Embryonic facial prominence (tissue), 1 donor: ENCODE data around the gene GPR89B.
"Not testable (repeated sequence)": the region's sequence is repeated elsewhere in the genome, so short reads cannot be mapped to it uniquely, and the experiment has no call there.

Source experiments
- DNase-seq: peaks from one replicate; pipeline ENCODE4 v3.0.0-alpha.2; 2016; ENCODE audit errors: extremely low spot score

Gene GPR89B

DNA sequence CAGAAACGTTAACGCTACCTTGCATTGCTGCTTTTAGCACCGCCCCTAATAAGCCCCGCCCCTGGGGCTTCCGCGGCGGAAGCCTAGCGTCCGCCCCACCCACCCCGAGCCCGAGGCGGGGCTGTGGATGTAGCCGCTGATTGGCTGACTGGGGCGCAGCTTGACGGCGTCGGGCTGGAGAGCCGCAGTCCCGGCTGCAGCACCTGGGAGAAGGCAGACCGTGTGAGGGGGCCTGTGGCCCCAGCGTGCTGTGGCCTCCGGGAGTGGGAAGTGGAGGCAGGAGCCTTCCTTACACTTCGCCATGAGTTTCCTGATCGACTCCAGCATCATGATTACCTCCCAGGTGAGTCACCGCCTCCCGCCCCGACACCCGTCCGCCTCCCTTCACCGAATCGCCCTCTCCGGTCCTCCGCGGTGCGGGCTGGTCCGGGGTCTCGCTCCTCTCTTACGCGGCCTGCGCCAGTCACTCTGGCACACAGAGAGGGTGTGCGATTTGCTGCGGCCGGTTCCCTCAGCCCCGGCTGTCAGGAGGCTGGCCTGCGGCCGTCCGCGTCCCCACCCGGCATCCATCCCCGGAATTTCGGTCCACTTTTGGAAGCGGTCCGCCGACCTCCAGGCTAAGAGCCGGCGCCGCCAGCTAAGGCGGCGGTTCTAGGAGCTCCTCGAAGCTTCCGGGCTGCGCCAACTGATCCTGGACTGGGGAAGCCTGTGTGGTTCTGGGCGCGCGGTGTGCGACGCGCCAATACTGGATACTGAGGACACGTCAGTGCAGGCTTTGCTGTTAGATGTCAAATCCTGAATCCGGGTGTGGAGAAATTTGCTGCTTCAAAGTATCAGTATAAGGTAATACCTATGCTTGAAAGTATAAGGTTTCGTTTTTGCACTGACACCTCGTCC, at the start of gene GPR89B:
TSS of gene GPR89B (plus strand) at position 185 of the 897 bp plus-strand sequence. CDS start at position 302, 117 bp downstream.
- DNase-seq = peak; percentile 48

DNA sequence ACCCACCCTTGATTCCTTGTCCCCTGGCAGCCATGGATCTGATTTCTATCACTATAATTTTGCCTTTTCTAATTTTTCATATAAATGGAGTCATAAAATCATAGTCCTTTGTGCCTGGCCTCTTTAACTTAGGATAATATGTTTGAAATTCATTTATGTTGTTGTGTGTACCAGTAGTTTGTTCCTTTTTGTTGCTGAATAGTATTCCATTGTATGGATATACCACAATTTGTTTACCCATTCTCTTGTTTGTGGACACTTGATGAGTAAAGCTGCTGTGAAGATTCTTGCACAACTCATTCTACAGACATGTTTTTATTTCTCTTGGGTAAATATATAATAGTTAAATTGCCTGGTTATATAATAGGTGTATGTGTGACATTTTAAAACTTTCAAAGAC, 48.3 kb upstream of the GPR89B start:
- no peak for DNase-seq

DNA sequence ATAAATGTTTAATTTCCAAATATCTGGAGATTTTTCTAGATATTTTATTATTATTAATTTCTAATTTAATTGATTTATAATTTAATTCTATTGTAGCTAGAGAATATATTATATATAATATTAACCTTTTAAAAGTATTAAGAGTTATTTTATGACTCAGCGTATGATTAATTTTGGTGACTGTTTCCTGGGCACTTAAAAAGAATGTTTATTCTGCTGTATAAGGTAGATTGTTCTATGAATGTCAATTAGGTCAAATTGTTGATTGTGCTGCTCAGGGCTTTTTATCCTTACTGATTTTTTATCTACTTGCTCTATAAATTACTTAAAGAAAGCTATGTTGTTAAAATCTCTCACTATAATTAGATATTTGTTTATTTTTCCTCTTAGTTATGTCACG, 45.7 kb upstream of the GPR89B start:
- DNase-seq = no peak

DNA sequence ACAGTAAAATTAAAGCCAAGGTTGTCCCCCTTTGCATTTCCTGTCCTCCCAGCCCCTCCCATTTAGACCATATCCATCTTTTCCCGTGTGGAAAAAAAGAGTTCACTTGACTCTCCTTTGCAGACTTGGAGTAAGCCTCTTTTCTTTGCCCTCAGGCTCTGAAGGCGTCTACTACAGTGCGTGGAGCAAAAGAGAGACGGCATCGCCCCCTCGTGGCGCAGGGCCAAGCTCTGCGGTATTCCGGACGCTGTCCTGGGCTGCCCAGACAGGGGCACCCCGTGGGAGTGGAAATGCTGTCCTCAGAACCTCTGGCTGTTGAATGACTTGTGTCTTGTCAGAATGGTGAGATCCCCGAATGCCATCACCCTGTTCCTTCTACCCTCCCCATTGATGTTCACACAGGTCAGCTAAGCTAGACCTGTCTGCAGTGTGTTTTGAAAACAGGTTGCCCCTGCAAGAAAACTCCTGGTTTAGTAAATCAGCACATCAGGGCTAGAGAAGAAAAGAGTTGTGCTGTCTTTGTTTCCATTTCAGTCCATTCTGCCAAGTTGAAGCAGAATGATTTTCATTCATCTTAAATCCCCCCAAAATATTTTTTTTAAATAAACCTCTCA, 37.9 kb upstream of the GPR89B start:
- peak; percentile 25 for DNase-seq

DNA sequence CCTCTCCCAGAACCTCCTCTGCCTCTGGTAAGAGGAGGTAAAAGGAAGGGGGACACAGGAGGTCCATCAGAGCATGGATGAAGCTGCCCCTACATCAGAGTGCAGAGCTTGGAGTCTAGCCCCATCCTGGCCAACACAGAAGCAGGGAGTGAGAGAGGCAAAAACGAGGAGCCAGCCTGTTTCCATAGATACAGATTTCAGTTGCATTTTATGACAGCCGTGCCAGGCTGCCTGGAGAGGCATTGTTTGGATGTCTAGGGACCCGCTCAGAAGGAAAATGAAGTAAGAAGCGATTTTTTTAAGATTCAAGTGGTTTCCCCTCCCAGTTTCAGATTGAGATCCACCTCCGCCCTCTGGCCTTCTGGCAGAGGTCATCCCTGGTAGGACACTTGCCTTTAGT, 37.1 kb upstream of the GPR89B start:
- no peak for DNase-seq

DNA sequence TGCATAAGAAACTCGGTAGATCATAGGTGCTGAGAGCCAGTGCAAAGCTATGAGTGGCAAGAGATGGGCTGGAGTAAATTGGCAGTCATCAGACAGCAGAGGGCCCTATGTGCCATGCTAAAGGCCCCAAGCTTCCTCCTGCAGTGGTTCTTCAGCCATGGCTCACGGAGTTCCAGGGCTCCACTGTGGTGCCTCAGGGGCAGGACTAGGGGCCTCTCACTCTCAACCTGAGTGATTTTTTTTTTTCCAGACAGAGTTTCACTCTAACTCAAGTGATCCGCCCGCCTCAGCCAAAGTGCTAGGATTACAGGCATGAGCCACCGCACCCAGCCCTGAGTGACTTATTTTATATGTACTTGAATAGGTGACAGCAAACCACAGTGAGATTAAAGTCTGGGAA, 36.0 kb upstream of the GPR89B start:
- no peak for DNase-seq

DNA sequence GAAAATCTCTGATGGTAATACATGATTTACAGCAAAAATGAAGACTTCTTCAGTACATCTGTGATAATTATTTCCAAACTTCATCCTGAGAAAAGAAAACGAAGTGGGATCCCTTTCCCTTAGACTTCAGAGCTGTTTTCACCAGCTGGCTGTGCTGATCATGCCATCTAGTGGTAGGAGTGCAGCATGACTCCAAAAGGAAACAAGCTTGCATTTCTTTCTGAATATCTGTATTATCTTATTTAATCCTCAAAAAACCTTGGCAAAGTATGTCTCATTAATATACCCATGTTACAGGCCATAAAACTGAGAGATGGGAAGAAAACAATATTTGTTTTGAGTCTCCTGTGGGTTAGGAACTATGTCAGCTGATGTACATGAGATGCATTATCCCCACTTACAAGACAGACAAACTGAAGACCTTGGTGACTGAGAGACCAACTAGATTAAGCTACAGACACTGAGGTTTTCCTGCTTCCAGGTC, 35.4 kb upstream of the GPR89B start:
- DNase-seq = peak; percentile 67

DNA sequence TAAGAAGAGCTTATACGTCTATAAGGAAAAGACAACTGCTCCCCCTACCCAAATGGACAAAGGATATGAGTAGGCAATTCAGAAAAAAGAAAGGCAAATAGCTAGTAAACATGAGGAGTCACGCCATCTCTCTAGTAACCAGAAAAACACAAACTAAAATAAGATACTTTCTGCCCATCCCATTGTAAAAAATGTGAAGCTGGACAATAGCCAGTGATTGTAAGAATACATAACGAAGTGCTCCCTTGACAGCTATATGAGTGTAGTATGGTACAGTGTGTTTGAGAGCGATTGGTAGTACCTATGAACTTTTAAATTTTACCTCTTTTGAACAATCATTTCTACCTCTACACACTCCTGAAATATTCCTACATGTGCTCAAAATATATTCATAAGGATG, 33.1 kb upstream of the GPR89B start:
- no peak for DNase-seq

DNA sequence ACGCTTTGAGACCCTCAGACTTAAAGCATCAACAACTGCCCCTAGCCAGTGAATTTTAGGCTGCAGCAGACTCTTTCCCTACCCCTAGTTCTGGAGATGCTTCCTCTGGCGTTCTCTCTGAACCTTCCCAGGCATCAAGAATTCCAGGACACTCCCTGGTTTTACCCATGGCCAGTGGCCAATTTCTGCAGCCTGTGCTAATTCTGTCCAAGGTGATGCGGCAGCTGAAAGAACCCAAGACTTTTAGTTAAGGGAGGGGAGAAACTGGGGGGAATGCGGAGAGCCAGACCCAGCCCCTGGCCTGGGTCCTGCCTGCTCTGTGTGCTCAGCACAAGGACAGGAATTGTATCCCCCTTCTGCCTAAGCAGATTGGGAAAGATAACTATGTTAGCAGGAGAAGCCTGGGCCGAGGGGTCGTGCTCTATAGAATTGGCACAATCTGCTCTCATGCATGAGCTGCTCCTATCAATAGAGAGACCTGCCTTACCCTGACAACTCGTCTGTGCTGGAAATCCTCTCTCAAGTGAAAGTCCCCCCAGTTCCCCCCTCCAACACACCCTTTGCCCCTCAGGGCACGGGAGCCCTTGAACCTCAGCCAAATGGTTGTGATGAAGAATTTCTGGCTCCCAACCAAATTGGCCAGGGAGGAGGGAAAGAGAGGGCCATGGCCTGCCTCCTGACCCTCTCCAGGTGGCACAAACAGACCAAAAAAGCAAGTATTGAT, 31.0 kb upstream of the GPR89B start:
- no peak for DNase-seq

DNA sequence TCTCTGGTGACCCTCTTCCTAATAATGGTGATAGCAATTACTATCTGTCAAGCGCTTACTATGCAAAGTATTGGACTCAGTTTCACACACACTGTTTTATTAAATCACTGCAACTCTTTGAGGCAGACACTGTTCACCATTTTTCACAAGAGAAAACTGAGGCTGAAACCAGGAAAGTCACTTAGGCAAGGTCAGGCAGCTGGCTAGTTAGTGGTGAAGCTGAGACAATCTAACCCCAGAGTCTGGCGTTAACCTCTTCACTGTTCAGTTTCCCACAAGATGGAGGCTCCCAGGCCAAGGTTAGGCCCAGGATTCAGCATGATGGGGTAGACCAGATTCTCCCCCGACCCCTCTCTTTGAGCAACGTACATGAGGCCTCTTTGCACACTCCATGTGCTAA, 30.4 kb upstream of the GPR89B start:
- DNase-seq = no peak

DNA sequence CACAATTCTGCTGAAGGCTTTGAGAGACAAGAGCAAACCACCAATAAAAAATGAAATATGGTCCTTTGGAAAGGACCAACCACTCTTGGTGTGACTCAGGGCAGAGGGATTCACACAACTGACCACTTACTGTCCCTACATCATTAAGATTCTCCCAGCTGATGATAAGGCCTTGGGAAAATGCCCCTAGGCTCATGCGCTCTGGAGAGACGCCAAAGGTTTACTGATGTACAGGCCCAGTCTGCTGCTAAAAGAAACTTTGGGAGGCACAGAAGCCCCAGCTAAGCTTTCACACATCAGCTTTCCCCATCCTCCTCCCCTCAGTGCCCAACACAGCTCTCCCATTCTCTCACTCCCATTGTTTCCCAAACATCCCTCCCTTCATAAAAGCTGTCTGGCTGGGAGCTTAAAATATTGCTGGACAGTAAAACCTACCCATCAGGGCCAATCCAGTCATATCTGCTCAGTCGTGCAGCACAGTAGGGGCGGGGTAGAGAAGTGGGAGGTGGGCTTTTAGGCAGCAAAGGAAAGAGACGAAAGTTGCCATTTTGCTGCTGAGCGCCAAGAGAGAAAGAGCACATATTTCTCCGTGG, 25.9 kb upstream of the GPR89B start, which contains the start of gene GJA8:
TSS of gene GJA8 (plus strand) at position 543 of the 593 bp plus-strand sequence. CDS start 5,161 bp downstream, outside the sequence.
- DNase-seq = no peak

DNA sequence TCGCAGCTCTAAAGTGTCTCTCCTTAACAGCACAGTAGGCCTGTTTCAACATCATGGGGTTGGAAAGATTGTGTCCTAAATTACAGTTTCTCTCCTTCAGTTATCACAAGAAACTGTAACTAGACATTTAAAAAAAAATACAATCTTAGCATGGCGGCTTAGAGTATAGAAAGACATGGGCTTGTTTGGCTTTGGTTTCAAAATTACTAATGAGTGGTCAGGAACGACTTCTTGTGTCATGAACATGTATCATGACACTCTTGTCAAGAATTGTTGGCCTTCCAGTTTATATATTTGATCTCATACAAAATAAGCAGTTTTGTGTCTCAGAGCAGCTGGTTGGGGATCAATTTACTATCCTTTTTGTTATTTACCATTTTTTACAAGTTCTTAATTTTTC, 23.5 kb upstream of the GPR89B start:
- DNase-seq = no peak

DNA sequence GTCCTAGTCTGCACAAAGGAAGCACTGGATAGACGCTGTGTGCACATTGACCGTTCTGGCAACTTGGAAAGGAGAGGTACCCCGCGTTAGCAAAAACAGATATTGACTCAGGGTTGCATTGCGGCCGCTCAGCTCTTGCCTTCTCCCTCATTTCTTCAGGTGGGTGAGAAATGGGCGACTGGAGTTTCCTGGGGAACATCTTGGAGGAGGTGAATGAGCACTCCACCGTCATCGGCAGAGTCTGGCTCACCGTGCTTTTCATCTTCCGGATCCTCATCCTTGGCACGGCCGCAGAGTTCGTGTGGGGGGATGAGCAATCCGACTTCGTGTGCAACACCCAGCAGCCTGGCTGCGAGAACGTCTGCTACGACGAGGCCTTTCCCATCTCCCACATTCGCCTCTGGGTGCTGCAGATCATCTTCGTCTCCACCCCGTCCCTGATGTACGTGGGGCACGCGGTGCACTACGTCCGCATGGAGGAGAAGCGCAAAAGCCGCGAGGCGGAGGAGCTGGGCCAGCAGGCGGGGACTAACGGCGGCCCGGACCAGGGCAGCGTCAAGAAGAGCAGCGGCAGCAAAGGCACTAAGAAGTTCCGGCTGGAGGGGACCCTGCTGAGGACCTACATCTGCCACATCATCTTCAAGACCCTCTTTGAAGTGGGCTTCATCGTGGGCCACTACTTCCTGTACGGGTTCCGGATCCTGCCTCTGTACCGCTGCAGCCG, 20.3 kb upstream of the GPR89B start:
- no peak for DNase-seq

DNA sequence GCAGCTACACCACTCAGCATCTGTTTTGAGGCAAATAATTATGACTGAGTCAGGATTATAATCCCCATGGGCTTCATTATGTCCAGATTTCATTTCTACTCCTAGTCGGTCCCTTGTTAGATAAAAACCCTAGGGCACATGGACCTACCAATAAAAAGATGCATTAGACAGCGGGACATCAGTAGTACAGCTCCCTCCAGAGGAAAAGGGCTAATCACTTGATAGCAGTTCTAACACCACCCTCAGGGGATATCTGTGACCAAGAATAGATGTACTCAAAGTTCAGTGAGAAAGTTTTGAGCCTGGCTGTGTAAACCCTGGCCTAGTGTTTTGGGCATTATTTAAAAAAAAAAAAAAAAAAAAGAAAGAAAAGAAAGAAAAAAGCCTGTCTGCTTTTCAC, 15.7 kb upstream of the GPR89B start:
- no peak for DNase-seq

DNA sequence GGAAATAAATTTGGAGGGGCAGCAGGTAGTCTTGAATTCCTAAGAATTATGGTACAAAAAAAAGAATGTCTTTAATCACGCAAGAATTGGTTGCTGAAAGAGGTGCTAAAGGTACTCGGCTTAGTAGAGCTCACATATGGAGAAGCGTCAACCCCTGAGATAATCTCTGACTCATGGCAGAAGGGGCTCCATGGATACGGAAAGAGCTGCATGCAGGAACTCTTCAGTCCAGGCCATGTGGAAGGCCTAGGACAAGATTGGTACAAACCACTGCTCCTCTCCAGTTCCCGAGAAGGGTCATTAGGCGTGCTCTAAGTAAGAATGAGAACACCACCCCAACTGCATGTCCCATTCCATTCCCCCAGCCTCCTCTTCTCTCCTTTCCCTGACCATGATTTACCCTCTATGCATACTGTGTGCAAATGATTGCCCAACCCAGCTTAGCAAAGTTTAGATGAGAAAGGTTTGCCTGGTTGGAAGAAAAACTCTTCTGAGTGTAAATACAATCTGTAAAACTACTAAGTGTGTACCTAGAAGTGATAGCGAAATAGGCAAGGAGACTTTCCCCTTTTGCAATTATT, 14.8 kb upstream of the GPR89B start:
- no peak for DNase-seq

DNA sequence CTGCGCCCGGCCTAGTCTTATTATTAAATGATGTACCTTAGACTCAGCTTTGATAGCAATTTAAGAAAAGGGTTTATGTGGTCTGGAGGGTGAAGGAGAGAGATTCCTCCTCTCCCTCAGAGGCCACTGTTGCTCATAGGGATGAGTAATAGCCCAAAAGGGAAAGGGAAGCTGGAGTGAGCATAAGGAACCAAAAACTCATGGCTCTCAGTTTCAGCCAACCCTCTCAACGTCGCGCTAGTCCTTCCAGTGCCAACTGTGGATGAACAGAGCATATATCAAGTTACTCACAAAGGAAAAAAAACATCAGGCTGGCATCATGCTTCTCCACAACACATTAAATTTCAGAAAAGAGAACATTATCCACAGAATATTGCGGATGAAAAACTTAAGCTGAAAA, 8.3 kb upstream of the GPR89B start:
- DNase-seq = no peak

DNA sequence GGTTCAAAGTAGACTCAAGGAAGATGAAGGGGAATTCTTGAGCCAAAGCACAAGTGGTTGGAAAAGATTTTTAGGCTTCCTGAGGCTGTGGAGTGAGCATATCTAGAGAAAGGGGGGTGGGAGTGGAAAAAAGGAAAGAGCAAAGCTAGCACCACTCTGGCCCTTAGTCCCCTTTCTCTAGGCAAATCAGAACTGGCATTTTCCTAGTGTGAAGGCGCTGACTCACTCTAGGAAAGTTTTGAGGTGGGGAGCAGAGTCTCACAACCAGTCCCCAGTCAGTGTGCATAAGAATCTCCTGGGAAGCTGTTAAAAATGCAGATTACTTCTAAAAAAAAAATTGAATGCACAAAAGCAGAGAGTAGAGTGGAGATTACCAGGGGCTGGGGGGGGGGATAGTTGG, 3.4 kb upstream of the GPR89B start:
- DNase-seq = no peak

DNA sequence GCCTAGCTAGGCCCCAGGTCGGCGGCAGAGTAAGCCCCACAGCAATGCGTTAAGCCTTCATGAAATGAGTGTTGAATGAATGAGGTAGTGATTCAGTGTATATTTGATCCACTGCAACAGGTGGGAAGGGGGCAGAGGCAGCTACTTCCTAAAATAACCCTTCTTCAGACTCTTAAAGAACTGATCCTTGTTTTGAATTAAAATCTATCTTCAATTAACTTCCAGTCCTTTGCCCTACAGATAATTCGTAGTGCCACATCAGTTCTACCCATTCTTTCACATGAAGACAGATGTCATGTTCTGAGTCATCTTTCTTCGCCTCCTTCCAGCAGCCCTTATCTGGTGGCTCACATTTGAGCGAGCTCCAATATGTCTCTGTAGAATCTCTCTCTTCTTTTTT, 1.0 kb upstream of the GPR89B start:
- not testable (repeated sequence) for DNase-seq

DNA sequence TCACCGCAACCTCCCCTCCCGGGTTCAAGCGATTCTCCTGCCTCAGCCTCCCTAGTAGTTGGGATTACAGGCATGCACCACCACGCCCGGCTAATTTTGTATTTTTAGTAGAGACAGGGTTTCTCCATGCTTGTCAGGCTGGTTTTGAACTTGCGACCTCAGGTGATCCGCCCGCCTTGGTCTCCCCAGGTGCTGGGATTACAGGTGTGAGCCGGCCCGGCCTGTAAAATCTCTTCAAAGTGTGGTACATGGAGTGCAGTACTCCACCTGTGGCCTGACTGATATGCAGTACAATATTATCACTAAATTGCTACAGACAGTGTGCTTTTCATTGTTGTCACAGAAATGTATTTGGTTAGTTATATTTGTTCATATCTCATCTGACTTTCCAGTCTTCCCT, 531 bp upstream of the GPR89B start:
- not testable (repeated sequence) for DNase-seq

DNA sequence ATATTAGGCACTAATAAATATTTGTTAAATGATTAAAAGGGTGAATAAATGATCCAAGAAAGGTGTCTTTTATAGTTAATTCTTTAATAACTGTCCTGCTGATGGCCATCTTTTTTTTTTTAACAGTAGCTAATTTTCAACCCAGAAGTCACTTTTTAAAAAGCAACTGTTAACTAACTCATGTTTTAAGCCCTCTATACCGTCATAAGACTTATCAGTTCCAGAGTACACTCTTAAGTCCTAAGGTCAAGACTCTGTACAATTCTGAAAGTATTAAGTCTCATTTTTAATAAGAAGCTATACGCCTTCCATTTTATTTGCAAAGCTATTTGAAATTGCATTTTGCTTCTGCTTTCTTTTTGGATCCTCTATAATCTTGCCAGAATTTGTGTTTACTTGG, 2.9 kb downstream of the GPR89B start:
- not testable (repeated sequence) for DNase-seq

DNA sequence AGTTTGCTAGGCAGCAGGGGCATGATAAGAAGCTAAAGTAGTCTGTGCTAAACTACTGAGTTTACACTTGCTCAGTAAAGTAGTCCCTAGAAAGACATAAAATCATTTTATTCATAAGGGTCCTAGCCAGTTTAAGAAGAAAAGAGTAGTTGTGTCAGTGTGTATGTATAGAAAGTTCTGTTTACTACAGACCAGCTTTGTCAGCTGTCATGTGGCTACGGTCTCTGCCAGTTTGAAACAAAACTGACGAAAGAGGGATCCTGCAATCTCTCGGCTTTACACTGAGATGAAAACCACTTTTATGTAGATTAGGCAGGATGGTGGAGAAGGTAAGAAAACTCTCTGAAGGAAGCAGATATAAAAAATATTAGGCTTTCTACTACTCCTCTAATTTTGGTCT, 7.1 kb downstream of the GPR89B start:
- not testable (repeated sequence) for DNase-seq
